Measurements from ENCODE around the gene C6orf52. TPM values are rescaled to one million over a fixed set of nuclear protein-coding genes. Genes with fewer than 3 reads are reported as not detected.
A peak's percentile ranks its signal among the peaks of the same experiment; 100 is the strongest.
"Not testable (repeated sequence)": the region's sequence is repeated elsewhere in the genome, so short reads cannot be mapped to it uniquely, and the experiment has no call there.

The C6orf52 gene
- total RNA-seq, 2 experiments from 2014 or later, result 5.7 to 6.3 TPM

- not testable (repeated sequence) for H3K27me3 Mint-ChIP-seq
- Mint-ChIP-seq H3K4me3 (peak overlapping the region; percentile 91), H3K9me3 (peaks cover 16% of the 10 kb centered on the region), H3K27ac (peak overlapping the region; percentile 90), H3K36me3 (peaks cover 19% of the 10 kb centered on the region), H3K4me1 (peaks cover 35% of the 10 kb centered on the region)
- DNase-seq, result peak; percentile 34
Observed at GRCh38 chr6:10720960-10721849, 26.8 kb upstream of the C6orf52 start.

GRCh38 chr6:10720265-10720959 lies 26.0 kb upstream of the C6orf52 start:
- Mint-ChIP-seq H3K27ac (peak overlapping the region; percentile 90), H3K9me3 (peaks cover 16% of the 10 kb centered on the region), H3K36me3 (peaks cover 17% of the 10 kb centered on the region), H3K4me1 (peaks cover 35% of the 10 kb centered on the region), H3K4me3 (peak overlapping the region; percentile 91), H3K27me3 (no peaks in the 10 kb centered on the region)
- DNase-seq, result peak; percentile 71

GRCh38 chr6:10719964-10720264 lies 25.5 kb upstream of the C6orf52 start:
- peaks cover 16% of the 10 kb centered on the region for H3K9me3 Mint-ChIP-seq
- no peaks in the 10 kb centered on the region for H3K27me3 Mint-ChIP-seq
- peaks cover 15% of the 10 kb centered on the region for H3K36me3 Mint-ChIP-seq
- peak overlapping the region; percentile 93 for H3K27ac Mint-ChIP-seq
- peaks cover 32% of the 10 kb centered on the region for H3K4me1 Mint-ChIP-seq
- DNase-seq, result no peak
- H3K4me3 Mint-ChIP-seq, result peak overlapping the region; percentile 87

GRCh38 chr6:10719296-10719963 lies 25.0 kb upstream of the C6orf52 start:
- peak; percentile 56 for DNase-seq
- Mint-ChIP-seq H3K27ac (peak overlapping the region; percentile 93), H3K36me3 (peaks cover 15% of the 10 kb centered on the region), H3K27me3 (no peaks in the 10 kb centered on the region), H3K4me1 (peaks cover 27% of the 10 kb centered on the region), H3K9me3 (peaks cover 16% of the 10 kb centered on the region), H3K4me3 (peak overlapping the region; percentile 87)

GRCh38 chr6:10713962-10714361 lies 19.5 kb upstream of the C6orf52 start:
- Mint-ChIP-seq H3K9me3 (peaks cover 8% of the 10 kb centered on the region), H3K36me3 (peaks cover 11% of the 10 kb centered on the region), H3K4me3 (no peak overlapping the region), H3K27ac (no peak overlapping the region), H3K27me3 (no peaks in the 10 kb centered on the region), H3K4me1 (peaks cover 4% of the 10 kb centered on the region)
- DNase-seq, result no peak

- peaks cover 68% of the 10 kb centered on the region for H3K36me3 Mint-ChIP-seq
- peak overlapping the region; percentile 90 for H3K4me3 Mint-ChIP-seq
- no peaks in the 10 kb centered on the region for H3K27me3 Mint-ChIP-seq
- peak overlapping the region; percentile 34 for H3K27ac Mint-ChIP-seq
- peaks cover 6% of the 10 kb centered on the region for H3K9me3 Mint-ChIP-seq
- no peak for DNase-seq
- H3K4me1 Mint-ChIP-seq, result peaks cover 37% of the 10 kb centered on the region
Observed at GRCh38 chr6:10696655-10697054, 2.2 kb upstream of the C6orf52 start.

- Mint-ChIP-seq H3K36me3 (peaks cover 59% of the 10 kb centered on the region), H3K4me1 (peaks cover 34% of the 10 kb centered on the region), H3K27me3 (no peaks in the 10 kb centered on the region), H3K27ac (peak overlapping the region; percentile 100), H3K4me3 (peak overlapping the region; percentile 90), H3K9me3 (peaks cover 6% of the 10 kb centered on the region)
- DNase-seq, result no peak
Observed at GRCh38 chr6:10695086-10695657, 756 bp upstream of the C6orf52 start.

- Mint-ChIP-seq H3K4me1 (peaks cover 26% of the 10 kb centered on the region), H3K9me3 (peaks cover 6% of the 10 kb centered on the region), H3K27ac (peak overlapping the region; percentile 100), H3K27me3 (no peaks in the 10 kb centered on the region), H3K4me3 (peak overlapping the region; percentile 90), H3K36me3 (peaks cover 48% of the 10 kb centered on the region)
- DNase-seq, result no peak
Observed at GRCh38 chr6:10692965-10693538, 1.4 kb downstream of the C6orf52 start.

- H3K4me3 Mint-ChIP-seq, result no peak overlapping the region
- peaks cover 31% of the 10 kb centered on the region for H3K36me3 Mint-ChIP-seq
- DNase-seq, result no peak
- peaks cover 6% of the 10 kb centered on the region for H3K9me3 Mint-ChIP-seq
- H3K4me1 Mint-ChIP-seq, result peaks cover 24% of the 10 kb centered on the region
- no peak overlapping the region for H3K27ac Mint-ChIP-seq
- H3K27me3 Mint-ChIP-seq, result no peaks in the 10 kb centered on the region
Observed at GRCh38 chr6:10690651-10691445, 3.6 kb downstream of the C6orf52 start.

GRCh38 chr6:10687582-10687981 lies 6.8 kb downstream of the C6orf52 start:
- Mint-ChIP-seq H3K27me3 (no peaks in the 10 kb centered on the region), H3K9me3 (peaks cover 1% of the 10 kb centered on the region), H3K36me3 (peaks cover 15% of the 10 kb centered on the region), H3K27ac (no peak overlapping the region), H3K4me3 (no peak overlapping the region), H3K4me1 (peaks cover 43% of the 10 kb centered on the region)
- DNase-seq, result no peak

GRCh38 chr6:10686901-10687300 lies 7.5 kb downstream of the C6orf52 start:
- Mint-ChIP-seq H3K4me3 (no peak overlapping the region), H3K36me3 (peaks cover 19% of the 10 kb centered on the region), H3K27ac (no peak overlapping the region), H3K27me3 (no peaks in the 10 kb centered on the region), H3K9me3 (peaks cover 1% of the 10 kb centered on the region), H3K4me1 (peaks cover 49% of the 10 kb centered on the region)
- DNase-seq, result no peak

GRCh38 chr6:10685092-10685915 lies 9.1 kb downstream of the C6orf52 start:
- DNase-seq, result no peak
- peaks cover 53% of the 10 kb centered on the region for H3K4me1 Mint-ChIP-seq
- peak overlapping the region; percentile 44 for H3K4me3 Mint-ChIP-seq
- peaks cover 23% of the 10 kb centered on the region for H3K36me3 Mint-ChIP-seq
- no peaks in the 10 kb centered on the region for H3K27me3 Mint-ChIP-seq
- H3K9me3 Mint-ChIP-seq, result peaks cover 1% of the 10 kb centered on the region
- H3K27ac Mint-ChIP-seq, result peak overlapping the region; percentile 91

GRCh38 chr6:10684618-10685017 lies 9.8 kb downstream of the C6orf52 start:
- no peaks in the 10 kb centered on the region for H3K27me3 Mint-ChIP-seq
- H3K4me1 Mint-ChIP-seq, result peaks cover 56% of the 10 kb centered on the region
- H3K27ac Mint-ChIP-seq, result peak overlapping the region; percentile 91
- DNase-seq, result no peak
- peaks cover 23% of the 10 kb centered on the region for H3K36me3 Mint-ChIP-seq
- peak overlapping the region; percentile 44 for H3K4me3 Mint-ChIP-seq
- peaks cover 1% of the 10 kb centered on the region for H3K9me3 Mint-ChIP-seq
